ENCODE measurements around the gene SLC44A2. TPM values are rescaled to one million over a fixed set of nuclear protein-coding genes. Genes with fewer than 3 reads are reported as not detected.

Gene SLC44A2
- total and polyA plus RNA-seq, 2 of the 13 experiments (the other 11 are each of a cell fraction or from before 2014, with no cell fraction given) = 2.4 to 5.6 TPM

GRCh38 chr19:10602330-10603083, 22.8 kb upstream of the SLC44A2 start (continued):
- no peak for TF ChIP-seq ZNF496 (CRISPR knock-in tag; IDR thresholded peaks at IDR 0.05; ENCODE audit: insufficient replicate concordance)
- no peak for TF ChIP-seq ZNF468 (CRISPR knock-in tag; IDR thresholded peaks at IDR 0.05)
- 0 out of 2 replicates have a peak, but pooled peaks have one; percentile 21 for TF ChIP-seq CBFB (CRISPR knock-in tag; IDR thresholded peaks at IDR 0.05)
- TF ChIP-seq ZNF687 (CRISPR knock-in tag; IDR thresholded peaks at IDR 0.05) = peak; percentile 61; the same call in 1 of the 2 replicates
- no peak for TF ChIP-seq NRL (CRISPR knock-in tag; IDR thresholded peaks at IDR 0.05; ENCODE audit: borderline replicate concordance)
- TF ChIP-seq ZNF768 (CRISPR knock-in tag; IDR thresholded peaks at IDR 0.05) = 0 out of 2 replicates have a peak, but pooled peaks have one; percentile 32
- TF ChIP-seq ZC3H13 (CRISPR knock-in tag; IDR thresholded peaks at IDR 0.05) = no peak
- no peak for TF ChIP-seq ZNF44 (CRISPR knock-in tag; IDR thresholded peaks at IDR 0.05)
- no peak for TF ChIP-seq CBX5 (CRISPR knock-in tag; IDR thresholded peaks at IDR 0.05; ENCODE audit: borderline replicate concordance)
- peak; percentile 75; the same call in 1 of the 2 replicates for TF ChIP-seq ZNF451 (CRISPR knock-in tag; IDR thresholded peaks at IDR 0.05)
- TF ChIP-seq XBP1 (CRISPR knock-in tag; IDR thresholded peaks at IDR 0.05) = no peak
- no peak for TF ChIP-seq DRAP1 (CRISPR knock-in tag; IDR thresholded peaks at IDR 0.05)
- no peak for TF ChIP-seq ZNF558 (CRISPR knock-in tag; IDR thresholded peaks at IDR 0.05; ENCODE audit: borderline replicate concordance)
- no peak for TF ChIP-seq PRDM15 (CRISPR knock-in tag; IDR thresholded peaks at IDR 0.05)
- TF ChIP-seq KLF9 (CRISPR knock-in tag; IDR thresholded peaks at IDR 0.05; ENCODE audit: low read depth) = no peak
- TF ChIP-seq PHF8 (CRISPR knock-in tag; IDR thresholded peaks at IDR 0.05) = peak; percentile 67
- no peak for TF ChIP-seq ATF4 (CRISPR knock-in tag; IDR thresholded peaks at IDR 0.05)
- no peak for TF ChIP-seq THAP8 (CRISPR knock-in tag; IDR thresholded peaks at IDR 0.05; ENCODE audit: borderline replicate concordance)
- TF ChIP-seq ZFYVE20 (CRISPR knock-in tag; IDR thresholded peaks at IDR 0.05; ENCODE audit: borderline replicate concordance, low read depth) = no peak

All from HepG2 (cell line).